Immature natural killer cell (primary cell): ENCODE data around the gene CPTP. TPM values are rescaled to one million over a fixed set of nuclear protein-coding genes. Genes with fewer than 3 reads are reported as not detected.

ENCODE experiments used
- DNase-seq, 3 donors: peaks; one replicate each; pipeline ENCODE4 v3.0.0; 2022; ENCODE audit warnings: mixed read lengths in 1 of 3
- H3K27ac Mint-ChIP-seq, 6 donors: one replicate each; pipeline ENCODE4 v1.8.0; 2020; ENCODE audit warnings: mixed read lengths in 6 of 6, mild to moderate bottlenecking in 5 of 6, inconsistent platforms in 4 of 6, moderate library complexity in 3 of 6
- H3K27me3 Mint-ChIP-seq, 3 donors: one replicate each; pipeline ENCODE4 v1.8.0; 2020 to 2021; ENCODE audit warnings: low read depth in 3 of 3, mild to moderate bottlenecking in 3 of 3, mixed read lengths in 3 of 3, moderate library complexity in 3 of 3, inconsistent platforms in 1 of 3
- H3K36me3 Mint-ChIP-seq, 3 donors: one replicate each; pipeline ENCODE4 v1.8.0; 2020; ENCODE audit warnings: mixed read lengths in 3 of 3, inconsistent platforms in 2 of 3, mild to moderate bottlenecking in 2 of 3
- H3K4me1 Mint-ChIP-seq, 2 donors: one replicate each; pipeline ENCODE4 v1.8.0; 2020; ENCODE audit warnings: inconsistent platforms in 2 of 2, mild to moderate bottlenecking in 2 of 2, mixed read lengths in 2 of 2, moderate library complexity in 1 of 2
- H3K4me3 Mint-ChIP-seq, 5 donors: one replicate each; pipeline ENCODE4 v1.8.0; 2020; ENCODE audit warnings: mild to moderate bottlenecking in 5 of 5, mixed read lengths in 5 of 5, inconsistent platforms in 3 of 5, moderate library complexity in 3 of 5
- H3K9me3 Mint-ChIP-seq, 6 donors: one replicate each; pipeline ENCODE4 v1.8.0; 2020; ENCODE audit warnings: mild to moderate bottlenecking in 6 of 6, mixed read lengths in 6 of 6, inconsistent platforms in 4 of 6, moderate library complexity in 3 of 6
- polyA plus RNA-seq, 3 donors: library from polyadenylated mRNA; unstranded; fragments of 300-500 nt; fragmentation: Illumina TruSeq; gene quantifications; one replicate each; pipeline ENCODE4 v1.2.3, GENCODE V29; 2021

CPTP gene
- polyA plus RNA-seq, 3 donors from 2014 or later: 9.2 to 23.7 (median 10.5) TPM

GRCh38 chr1:1307261-1307922 lies 17.2 kb upstream of the CPTP start:
- Mint-ChIP-seq H3K27me3 (peaks cover 5 to 11% (median 10%) of the 10 kb centered on the region in 3 donors), H3K4me1 (peaks cover 15 to 18% of the 10 kb centered on the region in 2 donors), H3K27ac (peak overlapping the region; percentile 60 to 81 (median 76)), H3K9me3 (no peaks in the 10 kb centered on the region), H3K36me3 (no peaks in the 10 kb centered on the region), H3K4me3 (peak overlapping the region; percentile 78 to 88 (median 82))
- DNase-seq: no peak

- Mint-ChIP-seq H3K27me3 (peaks cover 5 to 11% (median 10%) of the 10 kb centered on the region in 3 donors), H3K4me1 (peaks cover 15 to 18% of the 10 kb centered on the region in 2 donors), H3K27ac (peak within 1 kb of the TSS; percentile 62 to 89 (median 82)), H3K36me3 (no peaks in the 10 kb centered on the region), H3K4me3 (peak within 1 kb of the TSS; percentile 80 to 89 (median 82)), H3K9me3 (no peaks in the 10 kb centered on the region)
- DNase-seq: peak; percentile 91 to 94 (median 93)
Observed at GRCh38 chr1:1307923-1308755, 16.5 kb upstream of the CPTP start, which contains the start of the genes ACAP3 and PUSL1. TSS of gene ACAP3 (minus strand) at chr1:1307930. CDS start at chr1:1307815, 115 bp downstream. TSS of gene PUSL1 (plus strand) at chr1:1308597. CDS start at chr1:1308644, 47 bp downstream.

GRCh38 chr1:1308756-1309250 lies 15.8 kb upstream of the CPTP start:
- no peaks in the 10 kb centered on the region for H3K9me3 Mint-ChIP-seq
- peaks cover 15 to 18% of the 10 kb centered on the region in 2 donors for H3K4me1 Mint-ChIP-seq
- DNase-seq: no peak
- peak overlapping the region; percentile 76 to 89 (median 81) for H3K4me3 Mint-ChIP-seq
- peaks cover 5 to 11% (median 10%) of the 10 kb centered on the region in 3 donors for H3K27me3 Mint-ChIP-seq
- no peaks in the 10 kb centered on the region for H3K36me3 Mint-ChIP-seq
- H3K27ac Mint-ChIP-seq: peak overlapping the region in 5 of 6 donors; percentile 62 to 89 (median 84)

GRCh38 chr1:1309251-1310108 lies 15.1 kb upstream of the CPTP start:
- H3K36me3 Mint-ChIP-seq: no peaks in the 10 kb centered on the region
- peaks cover 5 to 11% (median 10%) of the 10 kb centered on the region in 3 donors for H3K27me3 Mint-ChIP-seq
- DNase-seq: no peak
- H3K4me1 Mint-ChIP-seq: peaks cover 15 to 18% of the 10 kb centered on the region in 2 donors
- H3K4me3 Mint-ChIP-seq: peak overlapping the region; percentile 30 to 65 (median 64)
- peak overlapping the region in 2 of 6 donors; percentile 35 to 55 for H3K27ac Mint-ChIP-seq
- no peaks in the 10 kb centered on the region for H3K9me3 Mint-ChIP-seq

- peak overlapping the region in 2 of 5 donors; percentile 39 to 65 for H3K4me3 Mint-ChIP-seq
- no peak for DNase-seq
- H3K27me3 Mint-ChIP-seq: peaks cover 5 to 11% (median 10%) of the 10 kb centered on the region in 3 donors
- H3K36me3 Mint-ChIP-seq: no peaks in the 10 kb centered on the region
- H3K27ac Mint-ChIP-seq: no peak overlapping the region
- H3K4me1 Mint-ChIP-seq: peaks cover 15 to 17% of the 10 kb centered on the region in 2 donors
- no peaks in the 10 kb centered on the region for H3K9me3 Mint-ChIP-seq
Observed at GRCh38 chr1:1310109-1310385, 14.6 kb upstream of the CPTP start.

GRCh38 chr1:1310476-1311053 lies 14.0 kb upstream of the CPTP start:
- H3K27ac Mint-ChIP-seq: peak overlapping the region in 1 of 6 donors; percentile 64
- H3K4me3 Mint-ChIP-seq: peak overlapping the region in 4 of 5 donors; percentile 5 to 65 (median 40)
- H3K36me3 Mint-ChIP-seq: no peaks in the 10 kb centered on the region
- H3K27me3 Mint-ChIP-seq: peaks cover 5 to 11% (median 10%) of the 10 kb centered on the region in 3 donors
- DNase-seq: no peak
- H3K4me1 Mint-ChIP-seq: peaks cover 15% of the 10 kb centered on the region in 2 donors
- H3K9me3 Mint-ChIP-seq: no peaks in the 10 kb centered on the region

- Mint-ChIP-seq H3K36me3 (no peaks in the 10 kb centered on the region), H3K4me3 (no peak overlapping the region), H3K4me1 (peaks cover 8% of the 10 kb centered on the region in 2 donors), H3K27me3 (peaks cover 5 to 10% (median 10%) of the 10 kb centered on the region in 3 donors), H3K27ac (no peak overlapping the region), H3K9me3 (no peaks in the 10 kb centered on the region)
- DNase-seq: no peak
Observed at GRCh38 chr1:1311107-1312104, 13.2 kb upstream of the CPTP start.

- Mint-ChIP-seq H3K27me3 (peaks cover 2 to 7% (median 5%) of the 10 kb centered on the region in 3 donors), H3K36me3 (peaks cover 0 to 4% (median 0%) of the 10 kb centered on the region in 3 donors), H3K9me3 (no peaks in the 10 kb centered on the region), H3K4me1 (no peaks in the 10 kb centered on the region), H3K4me3 (no peak overlapping the region), H3K27ac (no peak overlapping the region)
- DNase-seq: no peak
Observed at GRCh38 chr1:1312450-1313314, 11.9 kb upstream of the CPTP start.

GRCh38 chr1:1313500-1314236 lies 10.9 kb upstream of the CPTP start:
- Mint-ChIP-seq H3K27me3 (peaks cover 0 to 3% (median 3%) of the 10 kb centered on the region in 3 donors), H3K4me3 (no peak overlapping the region), H3K36me3 (peaks cover 0 to 4% (median 0%) of the 10 kb centered on the region in 3 donors), H3K4me1 (no peaks in the 10 kb centered on the region), H3K9me3 (no peaks in the 10 kb centered on the region), H3K27ac (no peak overlapping the region)
- DNase-seq: no peak

GRCh38 chr1:1314237-1314586 lies 10.4 kb upstream of the CPTP start:
- no peak overlapping the region for H3K4me3 Mint-ChIP-seq
- peaks cover 0 to 4% (median 0%) of the 10 kb centered on the region in 3 donors for H3K36me3 Mint-ChIP-seq
- peaks cover 0 to 3% (median 2%) of the 10 kb centered on the region in 3 donors for H3K27me3 Mint-ChIP-seq
- H3K27ac Mint-ChIP-seq: no peak overlapping the region
- H3K9me3 Mint-ChIP-seq: no peaks in the 10 kb centered on the region
- DNase-seq: no peak
- peaks cover under 1 to 1% of the 10 kb centered on the region in 2 donors for H3K4me1 Mint-ChIP-seq
